MCF 10A (cell line): ENCODE results near the gene CHCHD5. TPM values are rescaled to one million over a fixed set of nuclear protein-coding genes. Genes with fewer than 3 reads are reported as not detected.

Experiments
- BruUV-seq: library from RNA; stranded (reverse); fragments of 400-500 nt; replicated peaks from 2 replicates; lab custom pipeline; 2021; lab: Mats Ljungman, UMichigan
- CTCF ChIA-PET: fragments of 300-600 bp; sonication (Branson Sonifier 250); formaldehyde crosslinking; extraction: SDS; loops from one replicate; lab custom pipeline; 2021; ENCODE audit warnings: antibody characterized with exemption, inconsistent platforms; lab: Yijun Ruan, JAX
- POLR2A ChIA-PET: fragments of 300-600, 350-650 bp; sonication (Branson Sonifier 250); formaldehyde crosslinking; extraction: SDS; loops from one replicate; lab custom pipeline; 2020; ENCODE audit warnings: antibody characterized with exemption, inconsistent platforms; lab: Yijun Ruan, JAX
- DNase-seq: peaks from one replicate; pipeline ENCODE4 v3.0.0-alpha.2; 2018; ENCODE audit not compliant: unreplicated experiment
- H3K27ac Mint-ChIP-seq: one replicate; pipeline ENCODE4 v1.8.0; 2022; ENCODE audit warnings: mild to moderate bottlenecking, low read depth, mixed read lengths; ENCODE audit not compliant: unreplicated experiment
- H3K27me3 Mint-ChIP-seq: one replicate; pipeline ENCODE4 v1.8.0; 2022; ENCODE audit warnings: mixed read lengths; ENCODE audit not compliant: insufficient read depth, unreplicated experiment
- H3K36me3 Mint-ChIP-seq: one replicate; pipeline ENCODE4 v1.8.0; 2022; ENCODE audit warnings: mild to moderate bottlenecking, moderate library complexity, mixed read lengths; ENCODE audit not compliant: insufficient read depth, unreplicated experiment
- H3K4me1 Mint-ChIP-seq: one replicate; pipeline ENCODE4 v1.8.0; 2022; ENCODE audit warnings: mixed read lengths; ENCODE audit not compliant: insufficient read depth, unreplicated experiment
- H3K4me3 Mint-ChIP-seq: one replicate; pipeline ENCODE4 v1.8.0; 2022; ENCODE audit warnings: mild to moderate bottlenecking, moderate library complexity, mixed read lengths; ENCODE audit not compliant: unreplicated experiment
- H3K9me3 Mint-ChIP-seq: one replicate; pipeline ENCODE4 v1.8.0; 2022; ENCODE audit warnings: mixed read lengths; ENCODE audit not compliant: unreplicated experiment
- CTCF ChIP-seq: fragments of 200-600 bp; IDR thresholded peaks from one replicate; pipeline ENCODE4 v1.8.0; 2022; ENCODE audit warnings: antibody characterized with exemption, mild to moderate bottlenecking; ENCODE audit not compliant: unreplicated experiment
- intact Hi-C: fragments of 100-400 bp; cut with micrococcal nuclease; formaldehyde crosslinking; loops from 2 replicates; pipeline ENCODE4 v1.14.1; 2022
- total RNA-seq: library from RNA; stranded (reverse); gene quantifications from 2 replicates; pipeline ENCODE4 v1.2.3, GENCODE V29; 2022

CHCHD5 gene
- total RNA-seq, 1 experiment from 2014 or later: 56.1 TPM

GRCh38 chr2:112572005-112572404 is 12.4 kb upstream of the CHCHD5 start:
- CTCF ChIA-PET: interaction anchor here (1.0 kb wide), 1 partner anchor 92 kb away, joined by 3 read pairs; no protein-coding TSS in a partner anchor
- no peaks in the 10 kb centered on the region for H3K27me3 Mint-ChIP-seq
- POLR2A ChIA-PET: interaction anchor here (1.3 kb wide), 1 partner anchor 29 kb away, joined by 4 read pairs; no protein-coding TSS in a partner anchor

GRCh38 chr2:112577756-112578155 is 6.7 kb upstream of the CHCHD5 start:
- Mint-ChIP-seq H3K4me1 (no peaks in the 10 kb centered on the region), H3K36me3 (peaks cover 48% of the 10 kb centered on the region), H3K9me3 (no peaks in the 10 kb centered on the region), H3K27me3 (no peaks in the 10 kb centered on the region), H3K4me3 (no peak overlapping the region), H3K27ac (no peak overlapping the region)
- ChIA-PET POLR2A (interaction anchor here (1.1 to 1.5 kb wide), 2 partner anchors 34 to 623 kb away, joined by 4 to 6 read pairs; no protein-coding TSS in a partner anchor), CTCF (interaction anchor here (0.6 to 1.1 kb wide), 3 partner anchors 97 to 323 kb away, joined by 3 to 4 read pairs (median 4); no protein-coding TSS in a partner anchor)
- TF ChIP-seq CTCF: no peak
- intact Hi-C loops: no loop called here
- BruUV-seq: no TSS peak
- DNase-seq: no peak

More at GRCh38 chr2:112572005-112572404, 12.4 kb upstream of the CHCHD5 start:
- Mint-ChIP-seq H3K9me3 (no peaks in the 10 kb centered on the region), H3K4me3 (no peak overlapping the region), H3K36me3 (peaks cover 100% of the 10 kb centered on the region), H3K4me1 (no peaks in the 10 kb centered on the region), H3K27ac (no peak overlapping the region)
- BruUV-seq: no TSS peak
- no peak for DNase-seq
- TF ChIP-seq CTCF: no peak
- intact Hi-C loops: no loop called here

GRCh38 chr2:112579241-112579640 is 5.2 kb upstream of the CHCHD5 start:
- Mint-ChIP-seq H3K4me3 (no peak overlapping the region), H3K4me1 (peaks cover 7% of the 10 kb centered on the region), H3K27me3 (no peaks in the 10 kb centered on the region), H3K36me3 (peaks cover 42% of the 10 kb centered on the region), H3K9me3 (no peaks in the 10 kb centered on the region), H3K27ac (peak overlapping the region; percentile 23)
- intact Hi-C loops: no loop called here
- ChIA-PET CTCF (no interaction called here), POLR2A (interaction anchor here (1.5 kb wide), 1 partner anchor 35 kb away, joined by 6 read pairs; no protein-coding TSS in a partner anchor)
- BruUV-seq: no TSS peak
- DNase-seq: peak; percentile 87
- no peak for TF ChIP-seq CTCF

GRCh38 chr2:112580084-112580483 is 4.3 kb upstream of the CHCHD5 start:
- CTCF ChIA-PET: interaction anchor here (1.4 kb wide), 1 partner anchor 99 kb away, joined by 5 read pairs; no protein-coding TSS in a partner anchor
- H3K27me3 Mint-ChIP-seq: no peaks in the 10 kb centered on the region
- POLR2A ChIA-PET: no interaction called here
- H3K4me3 Mint-ChIP-seq: no peak overlapping the region
- no peak overlapping the region for H3K27ac Mint-ChIP-seq
- H3K9me3 Mint-ChIP-seq: no peaks in the 10 kb centered on the region
- intact Hi-C loops: loop anchor here (5.0 kb wide), 2 partner anchors 323 to 523 kb away; partner anchors contain the start of genes TMEM87B and ZC3H8
- DNase-seq: no peak
- peaks cover 11% of the 10 kb centered on the region for H3K4me1 Mint-ChIP-seq
- H3K36me3 Mint-ChIP-seq: peaks cover 38% of the 10 kb centered on the region
- TF ChIP-seq CTCF: no peak
- no TSS peak for BruUV-seq
